Non-pigmented ciliary epithelial cell (primary cell): Measurements from ENCODE around the gene MBP.
A peak's percentile ranks its signal among the peaks of the same experiment; 100 is the strongest.

ENCODE experiments used
- DNase-seq: peaks from one replicate; pipeline ENCODE4 v3.0.0-alpha.2; 2010; ENCODE audit warnings: low read depth

Gene MBP

DNA sequence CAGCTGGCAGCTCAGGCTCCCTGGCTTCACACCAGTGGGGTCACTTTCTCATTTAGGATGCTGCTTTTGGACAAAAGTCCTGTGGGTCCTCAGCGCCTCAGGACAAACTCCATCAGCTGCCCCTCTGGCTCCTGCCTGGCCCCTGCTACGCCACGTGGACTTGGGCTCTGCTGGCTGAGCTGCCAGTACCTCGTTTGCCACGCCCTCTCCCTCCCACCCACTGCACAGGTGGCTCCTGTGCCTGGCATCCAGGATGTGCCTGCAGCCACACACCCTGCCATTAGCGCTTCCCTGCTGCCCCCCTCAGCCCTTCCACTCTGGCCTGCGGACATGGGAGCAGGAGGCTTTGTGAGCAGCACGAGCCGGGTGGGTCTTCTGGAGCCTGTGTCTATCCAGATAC, 191.3 kb downstream of the MBP start:
- DNase-seq: no peak

GRCh38 chr18:76938619-76939018, 194.0 kb downstream of the MBP start:
- DNase-seq: no peak

GRCh38 chr18:76937597-76937996, 195.0 kb downstream of the MBP start:
- no peak for DNase-seq

- no peak for DNase-seq
These were observed 195.7 kb downstream of the MBP start for GRCh38 chr18:76936877-76937276.

- no peak for DNase-seq
These were observed 196.8 kb downstream of the MBP start for GRCh38 chr18:76935722-76936337.

- DNase-seq: peak; percentile 32
These were observed 200.4 kb downstream of the MBP start for GRCh38 chr18:76932026-76932819.

DNA sequence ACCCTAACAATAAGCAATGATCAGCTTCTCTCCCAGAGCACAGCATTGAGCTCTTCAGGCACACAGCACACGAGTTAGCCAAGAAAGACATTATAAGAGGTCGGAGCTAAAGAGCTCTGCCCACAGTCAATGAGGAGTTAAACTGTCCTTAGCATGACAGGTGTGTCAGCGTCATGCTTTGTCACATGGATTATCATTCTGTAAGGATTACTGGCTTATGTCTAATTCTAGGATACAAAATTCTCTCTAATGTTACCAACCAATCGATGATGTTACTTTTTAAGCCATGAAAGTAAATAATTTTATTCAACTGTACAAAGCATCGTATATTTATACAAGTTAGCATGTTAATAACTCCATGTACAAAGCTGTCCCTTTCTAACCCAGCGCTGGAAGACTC, 201.4 kb downstream of the MBP start:
- no peak for DNase-seq
